H9 (cell line): Measurements from ENCODE around the gene SCML2. TPM values are rescaled to one million over a fixed set of nuclear protein-coding genes. Genes with fewer than 3 reads are reported as not detected.

Experiments
- DNase-seq: peaks from one replicate; pipeline ENCODE4 v3.0.0-alpha.2; 2017
- H2AFZ ChIP-seq: one replicate; pipeline ENCODE4 v1.6.1; 2013; ENCODE audit warnings: mild to moderate bottlenecking, low read length, control low read depth, moderate library complexity
- H2AK5ac ChIP-seq: 2 replicates; pipeline ENCODE4 v1.6.1; 2013; ENCODE audit warnings: low read length, control low read depth, mixed read lengths; ENCODE audit not compliant: insufficient read length
- H2BK120ac ChIP-seq: one replicate; pipeline ENCODE4 v1.6.1; 2013; ENCODE audit warnings: low read depth, mild to moderate bottlenecking, low read length, control low read depth, inconsistent platforms; ENCODE audit not compliant: poor library complexity, severe bottlenecking
- H2BK12ac ChIP-seq: 2 replicates; pipeline ENCODE4 v1.6.1; 2013; ENCODE audit warnings: low read length, control low read depth, mixed read lengths, low read depth; ENCODE audit not compliant: insufficient read length
- H2BK15ac ChIP-seq: 2 replicates; pipeline ENCODE4 v1.6.1; 2013; ENCODE audit warnings: low read depth, low read length, control low read depth
- H2BK20ac ChIP-seq: one replicate; pipeline ENCODE4 v1.6.1; 2013; ENCODE audit warnings: low read depth, mild to moderate bottlenecking, low read length, control low read depth, inconsistent platforms; ENCODE audit not compliant: poor library complexity, severe bottlenecking
- H2BK5ac ChIP-seq: 2 replicates; pipeline ENCODE4 v1.6.1; 2013; ENCODE audit warnings: low read length, control low read depth, mixed read lengths; ENCODE audit not compliant: insufficient read length
- H3K14ac ChIP-seq: 2 replicates; pipeline ENCODE4 v1.6.1; 2013; ENCODE audit warnings: low read length, control low read depth; ENCODE audit not compliant: insufficient read depth
- H3K18ac ChIP-seq: 2 replicates; pipeline ENCODE4 v1.6.1; 2013; ENCODE audit warnings: low read depth, mild to moderate bottlenecking, mixed read lengths, low read length, control low read depth; ENCODE audit not compliant: insufficient read length
- H3K23ac ChIP-seq: 2 replicates; pipeline ENCODE4 v1.6.1; 2013; ENCODE audit warnings: low read length, control low read depth, mixed read lengths, low read depth; ENCODE audit not compliant: insufficient read length
- H3K23me2 ChIP-seq: 2 replicates; pipeline ENCODE4 v1.6.1; 2013; ENCODE audit warnings: low read depth, mild to moderate bottlenecking, mixed read lengths, low read length, control low read depth; ENCODE audit not compliant: insufficient read length, poor library complexity, severe bottlenecking
- H3K27ac ChIP-seq: 2 replicates; pipeline ENCODE4 v1.5.1; 2013; ENCODE audit warnings: low read length, control low read depth, mixed read lengths, low read depth; ENCODE audit not compliant: insufficient read length
- H3K27me3 ChIP-seq: 2 replicates; pipeline ENCODE4 v1.6.1; 2013; ENCODE audit warnings: low read length, control low read depth, inconsistent platforms; ENCODE audit not compliant: insufficient read depth
- H3K4ac ChIP-seq: 2 replicates; pipeline ENCODE4 v1.6.1; 2013; ENCODE audit warnings: low read depth, mild to moderate bottlenecking, control low read depth, inconsistent platforms, low read length, moderate library complexity
- H3K4me1 ChIP-seq: 2 replicates; pipeline ENCODE4 v1.6.1; 2013; ENCODE audit warnings: low read length, control low read depth, inconsistent platforms; ENCODE audit not compliant: insufficient read depth
- H3K4me2 ChIP-seq: 2 replicates; pipeline ENCODE4 v1.6.1; 2013; ENCODE audit warnings: low read length, control low read depth, mixed read lengths; ENCODE audit not compliant: insufficient read length, insufficient read depth
- H3K56ac ChIP-seq: 2 replicates; pipeline ENCODE4 v1.6.1; 2013; ENCODE audit warnings: low read depth, mild to moderate bottlenecking, mixed read lengths, low read length, control low read depth; ENCODE audit not compliant: insufficient read length
- H3K79me1 ChIP-seq: 2 replicates; pipeline ENCODE4 v1.6.1; 2013; ENCODE audit warnings: low read depth, mild to moderate bottlenecking, moderate library complexity, low read length, control low read depth, inconsistent platforms; ENCODE audit not compliant: insufficient read depth, poor library complexity, severe bottlenecking
- H3K79me2 ChIP-seq: 2 replicates; pipeline ENCODE4 v1.6.1; 2013; ENCODE audit warnings: low read length, control low read depth, inconsistent platforms; ENCODE audit not compliant: insufficient read depth
- H3K9ac ChIP-seq: 2 replicates; pipeline ENCODE4 v1.6.1; 2013; ENCODE audit warnings: low read length, control low read depth, mixed read lengths; ENCODE audit not compliant: insufficient read length; ENCODE audit errors: extremely low read depth
- H3K9me3 ChIP-seq: one replicate; pipeline ENCODE4 v1.6.1; 2013; ENCODE audit warnings: low read depth, low read length, inconsistent platforms; ENCODE audit not compliant: control insufficient read depth
- H3T11ph ChIP-seq: one replicate; pipeline ENCODE4 v1.6.1; 2013; ENCODE audit warnings: mild to moderate bottlenecking, low read length, control low read depth, inconsistent platforms
- H4K20me1 ChIP-seq: one replicate; pipeline ENCODE4 v1.6.1; 2013; ENCODE audit not compliant: control insufficient read depth, insufficient read length, insufficient read depth
- H4K5ac ChIP-seq: 2 replicates; pipeline ENCODE4 v1.6.1; 2013; ENCODE audit warnings: low read depth, mild to moderate bottlenecking, mixed read lengths, low read length, control low read depth; ENCODE audit not compliant: insufficient read length
- H4K8ac ChIP-seq: replicated peaks from 2 replicates; pipeline ENCODE4 v1.6.1; 2013; ENCODE audit warnings: low read length, control low read depth, mixed read lengths, low read depth; ENCODE audit not compliant: insufficient read length
- H4K91ac ChIP-seq: 2 replicates; pipeline ENCODE4 v1.6.1; 2013; ENCODE audit warnings: low read depth, mild to moderate bottlenecking, moderate library complexity, mixed read lengths, low read length, control low read depth; ENCODE audit not compliant: insufficient read length
- H3K27ac Mint-ChIP-seq, 3 experiments: 2 replicates in 2 of 3; 3 replicates in 1 of 3; pipeline ENCODE4 v1.8.0; 2020 to 2021; ENCODE audit warnings: mixed read lengths in 3 of 3, mild to moderate bottlenecking in 1 of 3, moderate library complexity in 1 of 3
- H3K27me3 Mint-ChIP-seq: 2 replicates; pipeline ENCODE4 v1.8.0; 2021; ENCODE audit warnings: low read depth, mild to moderate bottlenecking, moderate library complexity, mixed read lengths
- H3K36me3 Mint-ChIP-seq, 3 experiments: 2 replicates in 2 of 3; 3 replicates in 1 of 3; pipeline ENCODE4 v1.8.0; 2020 to 2021; ENCODE audit warnings: low read depth in 3 of 3, mixed read lengths in 3 of 3; ENCODE audit not compliant: insufficient read depth in 1 of 3
- H3K4me1 Mint-ChIP-seq, 2 experiments: 2 replicates each; pipeline ENCODE4 v1.8.0; 2020; ENCODE audit warnings: mixed read lengths in 2 of 2
- H3K4me3 Mint-ChIP-seq, 2 experiments: 2 replicates in 1 of 2; 3 replicates in 1 of 2; pipeline ENCODE4 v1.8.0; 2020 to 2021; ENCODE audit warnings: mild to moderate bottlenecking in 2 of 2, mixed read lengths in 2 of 2, moderate library complexity in 1 of 2
- H3K9me3 Mint-ChIP-seq, 2 experiments: 2 replicates in 1 of 2; 3 replicates in 1 of 2; pipeline ENCODE4 v1.8.0; 2020; ENCODE audit warnings: mild to moderate bottlenecking in 2 of 2, mixed read lengths in 2 of 2, moderate library complexity in 1 of 2
- WGBS: extraction: QIAGEN DNeasy Blood & Tissue Kit; methylation state at CpG from one replicate; pipeline ENCODE4 v1.1.7; 2013; ENCODE audit warnings: missing lambda C conversion rate, low lambda C conversion rate, mixed read lengths; ENCODE audit not compliant: insufficient read length; ENCODE audit errors: extremely low coverage; 5-methylcytosine and 5-hydroxymethylcytosine counted together
- total RNA-seq: library from RNA; stranded (reverse); gene quantifications from 2 replicates; pipeline ENCODE4 v1.2.1, GENCODE V29; 2021
- TF ChIP-seq, protein P1 (sequence below): fragments of 200-600 bp; sonication (generic); conservative IDR thresholded peaks from 3 replicates; pipeline ENCODE4 v1.8.0; 2021; ENCODE audit warnings: antibody characterized with exemption, mild to moderate bottlenecking

The SCML2 gene
- total RNA-seq, 1 experiment from 2014 or later = 15.5 TPM

DNA sequence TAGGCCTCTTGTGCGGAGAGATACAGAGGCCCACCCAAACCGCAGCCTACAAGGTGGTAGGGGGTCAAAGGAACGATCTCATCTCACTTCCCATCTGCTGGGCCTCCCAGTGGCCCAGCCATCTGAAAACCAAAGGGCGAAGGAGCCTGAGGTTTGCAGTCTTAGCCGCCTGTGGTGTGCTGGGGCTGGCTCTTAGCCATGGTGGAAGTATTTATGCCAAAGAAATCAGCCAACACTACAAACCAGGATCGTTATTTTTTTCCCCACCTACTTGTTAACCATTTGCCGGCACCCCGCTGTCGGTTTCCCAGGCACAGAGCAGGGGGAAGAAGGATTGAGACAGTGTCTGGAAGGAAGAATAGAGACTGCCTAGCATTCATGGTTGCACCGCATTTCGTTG, 40.0 kb upstream of the SCML2 start:
- H3K18ac ChIP-seq = no peak overlapping the region
- H3K9me3 Mint-ChIP-seq = peaks cover 41 to 59% of the 10 kb centered on the region in 2 experiments

More for the DNA sequence above, 40.0 kb upstream of the SCML2 start:
- H3K9ac ChIP-seq = no peak overlapping the region
- no peak overlapping the region for H2BK12ac ChIP-seq
- Mint-ChIP-seq H3K27me3 (no peaks in the 10 kb centered on the region; the same call in 1 of the 2 replicates), H3K4me1 (no peaks in the 10 kb centered on the region; a peak in 1 of 4 replicates), H3K36me3 (peaks cover 0 to 3% (median 2%) of the 10 kb centered on the region in 3 experiments; a peak in 2 of 7 replicates), H3K4me3 (no peak overlapping the region), H3K27ac (peak overlapping the region in 1 of 3 experiments; percentile 62; a peak in 1 of 7 replicates)
- H3K4ac ChIP-seq = no peak overlapping the region
- no peak for DNase-seq
- no peaks in the 10 kb centered on the region for H4K20me1 ChIP-seq
- TF ChIP-seq, protein P1, sequence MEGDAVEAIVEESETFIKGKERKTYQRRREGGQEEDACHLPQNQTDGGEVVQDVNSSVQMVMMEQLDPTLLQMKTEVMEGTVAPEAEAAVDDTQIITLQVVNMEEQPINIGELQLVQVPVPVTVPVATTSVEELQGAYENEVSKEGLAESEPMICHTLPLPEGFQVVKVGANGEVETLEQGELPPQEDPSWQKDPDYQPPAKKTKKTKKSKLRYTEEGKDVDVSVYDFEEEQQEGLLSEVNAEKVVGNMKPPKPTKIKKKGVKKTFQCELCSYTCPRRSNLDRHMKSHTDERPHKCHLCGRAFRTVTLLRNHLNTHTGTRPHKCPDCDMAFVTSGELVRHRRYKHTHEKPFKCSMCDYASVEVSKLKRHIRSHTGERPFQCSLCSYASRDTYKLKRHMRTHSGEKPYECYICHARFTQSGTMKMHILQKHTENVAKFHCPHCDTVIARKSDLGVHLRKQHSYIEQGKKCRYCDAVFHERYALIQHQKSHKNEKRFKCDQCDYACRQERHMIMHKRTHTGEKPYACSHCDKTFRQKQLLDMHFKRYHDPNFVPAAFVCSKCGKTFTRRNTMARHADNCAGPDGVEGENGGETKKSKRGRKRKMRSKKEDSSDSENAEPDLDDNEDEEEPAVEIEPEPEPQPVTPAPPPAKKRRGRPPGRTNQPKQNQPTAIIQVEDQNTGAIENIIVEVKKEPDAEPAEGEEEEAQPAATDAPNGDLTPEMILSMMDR = no peak
- H2BK20ac ChIP-seq = no peak overlapping the region
- H4K8ac ChIP-seq = no peak overlapping the region
- H3K4me1 ChIP-seq = no peaks in the 10 kb centered on the region
- H2BK5ac ChIP-seq = no peak overlapping the region
- H2AFZ ChIP-seq = no peak overlapping the region
- H3K79me1 ChIP-seq = no peaks in the 10 kb centered on the region
- no peak overlapping the region for H2BK120ac ChIP-seq
- no peak overlapping the region for H4K91ac ChIP-seq
- no CpG with 5 or more reads among the region's 11 CpGs for WGBS
- H3T11ph ChIP-seq = no peak overlapping the region
- no peak overlapping the region for H3K23ac ChIP-seq
- no peaks in the 10 kb centered on the region for H3K23me2 ChIP-seq
- no peak overlapping the region for H3K14ac ChIP-seq
- no peak overlapping the region for H2BK15ac ChIP-seq
- no peak overlapping the region for H4K5ac ChIP-seq
- no peak overlapping the region for H2AK5ac ChIP-seq
- no peaks in the 10 kb centered on the region for H3K27me3 ChIP-seq
- H3K27ac ChIP-seq = no peak overlapping the region
- H3K56ac ChIP-seq = no peak overlapping the region
- no peaks in the 10 kb centered on the region for H3K79me2 ChIP-seq
- H3K4me2 ChIP-seq = no peak overlapping the region
- peaks cover 8% of the 10 kb centered on the region for H3K9me3 ChIP-seq
